Activated CD8-positive, alpha-beta memory T cell treated with anti-CD3 and anti-CD28 coated beads, Interleukin-2, amount 50 U/mL, for 1 hour (primary cell): ENCODE measurements around the gene ATXN7L3B.

Source experiments
- DNase-seq: peaks from one replicate; pipeline ENCODE4 v3.0.0-alpha.2; 2020; ENCODE audit errors: extremely low read depth

ATXN7L3B gene

DNA sequence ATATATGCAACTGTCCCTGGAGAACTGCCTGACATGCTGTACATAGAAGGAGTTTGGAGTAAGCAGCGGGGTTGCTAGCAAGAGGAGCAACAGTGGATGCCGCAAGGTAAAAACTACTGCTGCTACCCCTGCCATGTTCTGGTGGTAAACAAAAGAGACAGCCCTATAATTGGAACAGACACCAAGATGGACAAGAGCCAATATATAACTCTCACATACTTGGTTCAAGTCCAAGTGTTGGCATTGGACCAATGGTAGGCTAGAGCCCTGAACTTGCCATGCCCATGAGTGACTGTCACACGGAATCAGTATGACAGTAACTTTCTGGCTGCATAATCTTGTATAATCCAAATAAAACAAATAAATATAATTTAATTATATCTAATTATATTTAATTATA is 13.7 kb downstream of the ATXN7L3B start:
- DNase-seq = no peak

DNA sequence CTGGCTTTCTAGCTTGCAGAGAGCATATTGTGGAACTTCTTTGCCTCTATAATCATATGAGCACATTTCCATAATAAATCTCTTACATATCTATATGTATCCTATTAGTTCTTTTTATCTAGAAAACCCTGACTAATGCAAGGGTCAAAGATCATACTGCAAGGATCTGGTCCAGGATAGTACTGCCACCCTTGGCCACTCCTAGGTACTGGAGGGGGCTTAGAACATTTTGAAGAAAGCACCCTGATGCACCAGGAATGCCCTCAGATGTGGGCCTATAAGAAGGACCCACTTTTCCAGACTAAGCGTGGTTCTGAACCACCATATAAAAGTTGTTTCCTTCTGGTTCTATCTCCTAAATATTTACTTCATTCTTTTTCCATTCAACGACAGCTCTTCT is 14.6 kb downstream of the ATXN7L3B start:
- DNase-seq = no peak

- no peak for DNase-seq
These were observed 22.1 kb downstream of the ATXN7L3B start for GRCh38 chr12:74559728-74560127.

- no peak for DNase-seq
These were observed 26.3 kb downstream of the ATXN7L3B start for GRCh38 chr12:74563927-74564326.

- no peak for DNase-seq
These were observed 40.9 kb downstream of the ATXN7L3B start for GRCh38 chr12:74578486-74578885.

DNA sequence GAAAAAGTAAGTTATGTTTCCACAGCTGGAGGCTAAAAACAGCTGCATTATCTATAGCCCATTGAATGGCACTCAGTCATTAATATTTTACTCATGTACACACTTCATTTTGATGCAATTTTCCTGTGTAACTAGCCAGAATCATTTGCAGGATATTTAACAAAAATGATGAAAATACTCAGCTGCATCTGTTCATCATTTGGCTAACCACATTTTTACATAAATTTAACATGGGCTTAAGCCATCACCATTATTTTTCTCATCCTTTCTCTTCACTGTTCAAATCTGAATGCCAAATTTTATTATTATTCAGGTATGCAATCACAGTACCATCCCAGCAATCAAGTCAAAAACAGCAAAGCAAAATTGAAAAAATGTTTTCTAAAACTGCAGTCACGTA is 41.8 kb downstream of the ATXN7L3B start:
- no peak for DNase-seq

GRCh38 chr12:74579981-74580380 is 42.3 kb downstream of the ATXN7L3B start:
- no peak for DNase-seq

- DNase-seq = no peak
These were observed 43.8 kb downstream of the ATXN7L3B start for GRCh38 chr12:74581439-74581838.

GRCh38 chr12:74584483-74585062 is 46.9 kb downstream of the ATXN7L3B start:
- DNase-seq = no peak

DNA sequence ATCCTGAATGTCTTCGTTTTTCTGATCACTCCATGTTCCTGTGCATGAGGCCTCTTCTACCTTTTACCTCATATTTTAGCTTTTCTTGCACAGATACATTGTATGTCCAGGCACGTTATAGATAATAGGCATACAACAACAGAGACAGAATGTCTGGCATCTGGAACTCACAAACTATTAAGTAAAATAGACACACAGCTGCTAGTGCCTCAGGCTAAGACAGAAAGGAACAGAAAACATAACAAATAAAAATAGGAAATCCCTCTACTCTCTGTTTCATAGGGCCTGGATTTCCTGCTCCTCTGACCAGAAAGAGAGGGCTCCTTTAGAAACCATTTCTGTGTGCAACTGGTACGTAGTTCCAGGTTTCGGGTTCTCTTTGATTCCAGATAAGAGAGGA is 48.6 kb downstream of the ATXN7L3B start:
- DNase-seq = no peak
